ENCODE measurements around the gene IGFALS. TPM values are rescaled to one million over a fixed set of nuclear protein-coding genes. Genes with fewer than 3 reads are reported as not detected.

IGFALS gene
- total RNA-seq, 3 donors from 2014 or later (not counting 1 experiment from before 2014, with no cell fraction given), result 0.47 to 1.1 (median 0.70) TPM

DNA sequence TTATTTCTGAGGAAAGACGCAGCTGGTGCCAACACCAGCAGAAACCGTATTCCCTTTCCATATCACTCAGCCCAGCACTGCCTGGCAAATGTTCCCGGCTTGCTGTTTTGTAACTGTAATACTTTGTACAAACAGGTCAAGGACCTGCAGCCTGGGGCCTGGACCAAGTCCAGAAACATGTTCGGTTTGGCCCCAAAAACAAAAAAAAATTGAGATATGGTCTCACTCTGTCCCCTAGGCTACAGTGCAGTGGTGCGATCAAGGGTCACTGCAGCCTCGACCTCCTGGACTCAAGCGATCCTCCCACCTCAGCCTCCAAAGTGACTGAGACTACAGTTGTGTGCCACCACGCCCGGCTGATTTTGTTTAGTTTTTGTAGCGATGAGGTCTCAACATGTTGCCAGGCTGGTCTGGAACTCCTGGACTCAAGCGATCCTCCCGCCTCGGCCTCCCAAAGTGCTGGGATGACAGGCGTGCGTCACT lies 31.9 kb upstream of the IGFALS start:
- no peaks in the 10 kb centered on the region for H3K27me3 ChIP-seq (ENCODE audit: control insufficient read depth, insufficient read depth, low read length)
- peaks cover 23% of the 10 kb centered on the region for H3K4me1 ChIP-seq (ENCODE audit: control insufficient read depth, insufficient read depth, low read length)
- peak overlapping the region; percentile 41 to 59 for H3K27ac Mint-ChIP-seq
- peak overlapping the region; percentile 24 for H3K4me3 ChIP-seq (ENCODE audit: low read length)
- H3K4me3 Mint-ChIP-seq, result peak overlapping the region; percentile 67
- H3K27ac ChIP-seq (ENCODE audit: low read length), result peak overlapping the region; percentile 59
- TF ChIP-seq, protein P1, sequence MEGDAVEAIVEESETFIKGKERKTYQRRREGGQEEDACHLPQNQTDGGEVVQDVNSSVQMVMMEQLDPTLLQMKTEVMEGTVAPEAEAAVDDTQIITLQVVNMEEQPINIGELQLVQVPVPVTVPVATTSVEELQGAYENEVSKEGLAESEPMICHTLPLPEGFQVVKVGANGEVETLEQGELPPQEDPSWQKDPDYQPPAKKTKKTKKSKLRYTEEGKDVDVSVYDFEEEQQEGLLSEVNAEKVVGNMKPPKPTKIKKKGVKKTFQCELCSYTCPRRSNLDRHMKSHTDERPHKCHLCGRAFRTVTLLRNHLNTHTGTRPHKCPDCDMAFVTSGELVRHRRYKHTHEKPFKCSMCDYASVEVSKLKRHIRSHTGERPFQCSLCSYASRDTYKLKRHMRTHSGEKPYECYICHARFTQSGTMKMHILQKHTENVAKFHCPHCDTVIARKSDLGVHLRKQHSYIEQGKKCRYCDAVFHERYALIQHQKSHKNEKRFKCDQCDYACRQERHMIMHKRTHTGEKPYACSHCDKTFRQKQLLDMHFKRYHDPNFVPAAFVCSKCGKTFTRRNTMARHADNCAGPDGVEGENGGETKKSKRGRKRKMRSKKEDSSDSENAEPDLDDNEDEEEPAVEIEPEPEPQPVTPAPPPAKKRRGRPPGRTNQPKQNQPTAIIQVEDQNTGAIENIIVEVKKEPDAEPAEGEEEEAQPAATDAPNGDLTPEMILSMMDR (IDR thresholded peaks at IDR 0.05), result no peak
- H3K4me1 Mint-ChIP-seq, result peaks cover 9 to 23% of the 10 kb centered on the region in 2 donors
- no peak for ATAC-seq
- peaks cover 19% of the 10 kb centered on the region for H3K36me3 ChIP-seq (ENCODE audit: control insufficient read depth, insufficient read depth, low read length)
- no peaks in the 10 kb centered on the region for H3K9me3 Mint-ChIP-seq
- H3K9me3 ChIP-seq (ENCODE audit: control insufficient read depth, insufficient read depth, low read length), result no peaks in the 10 kb centered on the region
- 66% methylated on average over 15 of the region's 15 CpGs for WGBS (ENCODE audit: insufficient coverage)
- DNase-seq, result no peak
- intact Hi-C loops (cut with micrococcal nuclease), result no loop called here
- no peaks in the 10 kb centered on the region for H3K36me3 Mint-ChIP-seq
- H3K27me3 Mint-ChIP-seq (ENCODE audit: low read depth in 2 of 2), result no peaks in the 10 kb centered on the region

DNA sequence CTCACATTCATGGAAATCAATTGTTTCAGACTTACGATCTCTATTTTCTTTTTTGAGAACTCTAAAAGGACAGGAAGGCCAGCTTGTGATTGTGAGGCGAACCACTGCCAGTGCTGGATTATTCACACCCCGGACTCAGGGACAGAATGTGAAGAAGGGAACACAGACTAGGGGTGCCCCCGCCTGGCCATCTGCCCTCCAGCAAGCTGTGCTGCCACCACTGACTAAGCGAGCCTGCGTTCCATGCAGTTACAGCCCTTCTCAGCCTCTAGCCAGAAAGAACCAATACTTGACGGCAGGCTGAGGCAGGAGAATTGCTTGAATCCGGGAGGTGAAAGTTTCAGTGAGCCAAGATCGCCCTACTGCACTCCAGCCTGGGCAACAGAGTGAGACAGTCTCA lies 30.3 kb upstream of the IGFALS start:
- Histone ChIP-seq H3K4me1 (ENCODE audit: control insufficient read depth, insufficient read depth, low read length) (peaks cover 23% of the 10 kb centered on the region), H3K27me3 (ENCODE audit: control insufficient read depth, insufficient read depth, low read length) (no peaks in the 10 kb centered on the region), H3K36me3 (ENCODE audit: control insufficient read depth, insufficient read depth, low read length) (peaks cover 31% of the 10 kb centered on the region), H3K4me3 (ENCODE audit: low read length) (no peak overlapping the region), H3K27ac (ENCODE audit: low read length) (no peak overlapping the region), H3K9me3 (ENCODE audit: control insufficient read depth, insufficient read depth, low read length) (no peaks in the 10 kb centered on the region)
- Mint-ChIP-seq H3K36me3 (no peaks in the 10 kb centered on the region), H3K9me3 (no peaks in the 10 kb centered on the region), H3K4me3 (no peak overlapping the region), H3K27ac (no peak overlapping the region), H3K27me3 (ENCODE audit: low read depth in 2 of 2) (no peaks in the 10 kb centered on the region), H3K4me1 (peaks cover 9 to 23% of the 10 kb centered on the region in 2 donors)
- TF ChIP-seq, protein P1 (IDR thresholded peaks at IDR 0.05), result no peak
- 91% methylated on average over 9 of the region's 9 CpGs for WGBS (ENCODE audit: insufficient coverage)
- intact Hi-C loops (cut with micrococcal nuclease), result no loop called here
- DNase-seq, result no peak
- ATAC-seq, result no peak

DNA sequence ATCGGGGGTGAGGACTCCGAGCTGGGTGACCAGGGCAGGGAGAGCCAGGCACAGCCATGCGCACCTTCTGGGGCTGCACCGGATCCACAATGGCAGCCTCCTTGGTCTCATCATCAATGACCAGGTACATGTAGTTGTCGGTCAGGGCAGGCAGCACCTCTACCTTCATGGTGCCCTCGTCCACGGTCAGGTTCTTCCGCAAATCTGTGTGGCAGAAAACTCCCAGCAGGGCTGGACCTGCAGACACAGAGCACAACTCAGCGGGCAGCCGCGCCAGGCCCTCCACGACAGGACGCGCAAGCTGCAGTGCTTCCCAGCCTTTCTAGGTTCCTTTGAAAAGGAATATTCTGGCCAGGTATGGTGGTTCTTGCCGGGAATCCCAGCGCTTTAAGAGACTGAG lies 29.3 kb upstream of the IGFALS start:
- H3K27ac Mint-ChIP-seq, result no peak overlapping the region
- Histone ChIP-seq H3K4me1 (ENCODE audit: control insufficient read depth, insufficient read depth, low read length) (peaks cover 20% of the 10 kb centered on the region), H3K27me3 (ENCODE audit: control insufficient read depth, insufficient read depth, low read length) (no peaks in the 10 kb centered on the region), H3K9me3 (ENCODE audit: control insufficient read depth, insufficient read depth, low read length) (no peaks in the 10 kb centered on the region), H3K36me3 (ENCODE audit: control insufficient read depth, insufficient read depth, low read length) (peaks cover 32% of the 10 kb centered on the region), H3K27ac (ENCODE audit: low read length) (no peak overlapping the region), H3K4me3 (ENCODE audit: low read length) (no peak overlapping the region)
- ATAC-seq, result no peak
- DNase-seq, result no peak
- no peak overlapping the region for H3K4me3 Mint-ChIP-seq
- TF ChIP-seq, protein P1 (IDR thresholded peaks at IDR 0.05), result no peak
- WGBS (ENCODE audit: insufficient coverage), result 95% methylated on average over 16 of the region's 16 CpGs
- intact Hi-C loops (cut with micrococcal nuclease), result no loop called here
- no peaks in the 10 kb centered on the region for H3K9me3 Mint-ChIP-seq
- peaks cover 8 to 22% of the 10 kb centered on the region in 2 donors for H3K4me1 Mint-ChIP-seq
- H3K27me3 Mint-ChIP-seq (ENCODE audit: low read depth in 2 of 2), result no peaks in the 10 kb centered on the region
- H3K36me3 Mint-ChIP-seq, result no peaks in the 10 kb centered on the region
